GM12874 (cell line): Measurements from ENCODE around the gene PLXND1.

Source experiments
- TF ChIP-seq, protein P1 (sequence below): IDR thresholded peaks from 2 replicates; pipeline ENCODE4 v1.5.1; 2011; ENCODE audit warnings: low read depth, mild to moderate bottlenecking, control low read depth, low read length, moderate library complexity; ENCODE audit not compliant: insufficient read depth

PLXND1 gene

DNA sequence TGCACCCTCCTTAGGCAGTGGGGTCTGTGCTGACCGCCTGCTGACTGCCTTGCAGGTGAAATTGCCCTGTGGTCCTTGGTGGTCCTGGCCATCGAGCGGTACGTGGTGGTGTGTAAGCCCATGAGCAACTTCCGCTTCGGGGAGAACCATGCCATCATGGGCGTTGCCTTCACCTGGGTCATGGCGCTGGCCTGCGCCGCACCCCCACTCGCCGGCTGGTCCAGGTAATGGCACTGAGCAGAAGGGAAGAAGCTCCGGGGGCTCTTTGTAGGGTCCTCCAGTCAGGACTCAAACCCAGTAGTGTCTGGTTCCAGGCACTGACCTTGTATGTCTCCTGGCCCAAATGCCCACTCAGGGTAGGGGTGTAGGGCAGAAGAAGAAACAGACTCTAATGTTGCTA lies 75.7 kb downstream of the PLXND1 start:
- TF ChIP-seq, protein P1, sequence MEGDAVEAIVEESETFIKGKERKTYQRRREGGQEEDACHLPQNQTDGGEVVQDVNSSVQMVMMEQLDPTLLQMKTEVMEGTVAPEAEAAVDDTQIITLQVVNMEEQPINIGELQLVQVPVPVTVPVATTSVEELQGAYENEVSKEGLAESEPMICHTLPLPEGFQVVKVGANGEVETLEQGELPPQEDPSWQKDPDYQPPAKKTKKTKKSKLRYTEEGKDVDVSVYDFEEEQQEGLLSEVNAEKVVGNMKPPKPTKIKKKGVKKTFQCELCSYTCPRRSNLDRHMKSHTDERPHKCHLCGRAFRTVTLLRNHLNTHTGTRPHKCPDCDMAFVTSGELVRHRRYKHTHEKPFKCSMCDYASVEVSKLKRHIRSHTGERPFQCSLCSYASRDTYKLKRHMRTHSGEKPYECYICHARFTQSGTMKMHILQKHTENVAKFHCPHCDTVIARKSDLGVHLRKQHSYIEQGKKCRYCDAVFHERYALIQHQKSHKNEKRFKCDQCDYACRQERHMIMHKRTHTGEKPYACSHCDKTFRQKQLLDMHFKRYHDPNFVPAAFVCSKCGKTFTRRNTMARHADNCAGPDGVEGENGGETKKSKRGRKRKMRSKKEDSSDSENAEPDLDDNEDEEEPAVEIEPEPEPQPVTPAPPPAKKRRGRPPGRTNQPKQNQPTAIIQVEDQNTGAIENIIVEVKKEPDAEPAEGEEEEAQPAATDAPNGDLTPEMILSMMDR, result no peak

DNA sequence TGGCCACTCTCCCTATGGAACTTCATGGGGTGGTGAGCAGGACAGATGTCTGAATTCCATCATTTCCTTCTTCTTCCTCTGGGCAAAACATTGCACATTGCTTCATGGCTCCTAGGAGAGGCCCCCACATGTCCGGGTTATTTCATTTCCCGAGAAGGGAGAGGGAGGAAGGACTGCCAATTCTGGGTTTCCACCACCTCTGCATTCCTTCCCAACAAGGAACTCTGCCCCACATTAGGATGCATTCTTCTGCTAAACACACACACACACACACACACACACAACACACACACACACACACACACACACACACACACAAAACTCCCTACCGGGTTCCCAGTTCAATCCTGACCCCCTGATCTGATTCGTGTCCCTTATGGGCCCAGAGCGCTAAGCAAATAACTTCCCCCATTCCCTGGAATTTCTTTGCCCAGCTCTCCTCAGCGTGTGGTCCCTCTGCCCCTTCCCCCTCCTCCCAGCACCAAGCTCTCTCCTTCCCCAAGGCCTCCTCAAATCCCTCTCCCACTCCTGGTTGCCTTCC lies 76.2 kb downstream of the PLXND1 start:
- TF ChIP-seq, protein P1, result no peak

DNA sequence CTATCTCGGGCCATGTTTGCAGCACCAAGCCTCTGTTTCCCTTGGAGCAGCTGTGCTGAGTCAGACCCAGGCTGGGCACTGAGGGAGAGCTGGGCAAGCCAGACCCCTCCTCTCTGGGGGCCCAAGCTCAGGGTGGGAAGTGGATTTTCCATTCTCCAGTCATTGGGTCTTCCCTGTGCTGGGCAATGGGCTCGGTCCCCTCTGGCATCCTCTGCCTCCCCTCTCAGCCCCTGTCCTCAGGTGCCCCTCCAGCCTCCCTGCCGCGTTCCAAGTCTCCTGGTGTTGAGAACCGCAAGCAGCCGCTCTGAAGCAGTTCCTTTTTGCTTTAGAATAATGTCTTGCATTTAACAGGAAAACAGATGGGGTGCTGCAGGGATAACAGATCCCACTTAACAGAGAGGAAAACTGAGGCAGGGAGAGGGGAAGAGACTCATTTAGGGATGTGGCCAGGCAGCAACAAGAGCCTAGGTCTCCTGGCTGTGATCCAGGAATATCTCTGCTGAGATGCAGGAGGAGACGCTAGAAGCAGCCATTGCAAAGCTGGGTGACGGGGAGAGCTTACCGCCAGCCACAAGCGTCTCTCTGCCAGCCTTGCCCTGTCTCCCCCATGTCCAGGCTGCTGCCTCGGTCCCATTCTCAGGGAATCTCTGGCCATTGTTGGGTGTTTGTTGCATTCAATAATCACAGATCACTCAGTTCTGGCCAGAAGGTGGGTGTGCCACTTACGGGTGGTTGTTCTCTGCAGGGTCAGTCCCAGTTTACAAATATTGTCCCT lies 76.9 kb downstream of the PLXND1 start:
- TF ChIP-seq, protein P1, result no peak

DNA sequence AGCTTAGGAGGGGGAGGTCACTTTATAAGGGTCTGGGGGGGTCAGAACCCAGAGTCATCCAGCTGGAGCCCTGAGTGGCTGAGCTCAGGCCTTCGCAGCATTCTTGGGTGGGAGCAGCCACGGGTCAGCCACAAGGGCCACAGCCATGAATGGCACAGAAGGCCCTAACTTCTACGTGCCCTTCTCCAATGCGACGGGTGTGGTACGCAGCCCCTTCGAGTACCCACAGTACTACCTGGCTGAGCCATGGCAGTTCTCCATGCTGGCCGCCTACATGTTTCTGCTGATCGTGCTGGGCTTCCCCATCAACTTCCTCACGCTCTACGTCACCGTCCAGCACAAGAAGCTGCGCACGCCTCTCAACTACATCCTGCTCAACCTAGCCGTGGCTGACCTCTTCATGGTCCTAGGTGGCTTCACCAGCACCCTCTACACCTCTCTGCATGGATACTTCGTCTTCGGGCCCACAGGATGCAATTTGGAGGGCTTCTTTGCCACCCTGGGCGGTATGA lies 77.8 kb downstream of the PLXND1 start, which contains the start of gene RHO:
RHO (plus strand) TSS at position 51 of the 512 bp plus-strand sequence; CDS start at position 146, 95 bp downstream.
- TF ChIP-seq, protein P1, result no peak

DNA sequence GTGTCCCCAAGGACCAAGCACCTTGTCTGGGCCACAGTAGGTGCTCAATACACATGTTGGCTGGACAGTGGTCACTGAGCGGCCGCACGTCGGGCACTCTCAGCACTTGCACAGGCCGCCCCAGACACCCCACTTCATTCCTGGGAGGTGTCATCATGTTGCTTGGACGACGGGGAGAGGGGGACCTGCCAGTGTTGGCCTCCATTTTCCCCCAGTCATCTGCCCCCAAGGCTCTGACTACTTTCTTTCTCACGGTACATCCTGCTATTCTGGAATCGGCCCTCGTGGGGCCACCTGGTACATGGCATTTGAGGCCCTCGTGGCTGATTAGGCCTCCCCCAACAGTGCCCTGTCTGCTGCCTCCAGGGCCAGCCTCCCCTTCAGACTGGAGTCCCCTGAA lies 79.2 kb downstream of the PLXND1 start:
- TF ChIP-seq, protein P1, result no peak

DNA sequence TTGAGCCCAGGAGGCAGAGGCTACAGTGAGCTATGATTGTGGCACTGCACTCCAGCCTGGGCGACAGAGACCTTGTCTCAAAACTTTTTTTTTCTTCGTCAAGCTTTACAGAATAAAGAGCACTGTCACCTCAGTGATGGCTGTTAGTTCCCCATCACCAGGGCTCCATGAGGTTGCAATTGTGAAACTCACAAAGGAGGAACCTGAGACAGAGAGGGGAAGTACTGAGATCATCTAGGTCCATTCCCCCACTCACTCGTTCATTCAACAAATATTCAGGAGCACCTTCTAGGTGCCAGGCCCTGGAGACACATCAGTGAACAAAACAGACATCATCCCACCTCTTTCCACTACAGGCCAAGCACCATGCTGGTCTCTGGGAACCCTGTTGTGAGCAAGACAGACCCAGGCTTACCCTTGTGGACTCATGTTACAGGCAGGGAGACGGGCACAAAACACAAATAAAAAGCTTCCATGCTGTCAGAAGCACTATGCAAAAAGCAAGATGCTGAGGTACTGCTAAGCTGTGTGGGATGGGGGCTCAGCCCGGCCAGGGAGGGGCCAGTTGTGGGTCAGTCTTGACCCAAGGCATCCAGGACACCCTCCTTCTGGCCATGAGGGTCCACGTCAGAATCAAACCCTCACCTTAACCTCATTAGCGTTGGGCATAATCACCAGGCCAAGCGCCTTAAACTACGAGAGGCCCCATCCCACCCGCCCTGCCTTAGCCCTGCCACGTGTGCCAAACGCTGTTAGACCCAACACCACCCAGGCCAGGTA lies 80.2 kb downstream of the PLXND1 start:
- TF ChIP-seq, protein P1, result no peak
